ENCODE measurements around the gene MET. TPM values are rescaled to one million over a fixed set of nuclear protein-coding genes. Genes with fewer than 3 reads are reported as not detected.

MET gene
- total RNA-seq, 1 experiment from 2014 or later: 5.0 TPM

GRCh38 chr7:116792813-116793212, 120.8 kb downstream of the MET start:
- Histone ChIP-seq H2AK5ac (ENCODE audit: insufficient read length, low read length) (no peak overlapping the region), H4K8ac (replicated peaks; ENCODE audit: insufficient read length, low read depth, low read length) (no peak overlapping the region), H3K9ac (ENCODE audit: extremely low read depth, insufficient read length, low read length) (no peak overlapping the region), H3K56ac (ENCODE audit: insufficient read length, low read depth, low read length) (no peak overlapping the region), H3K9me3 (ENCODE audit: control insufficient read depth, low read depth, low read length) (no peaks in the 10 kb centered on the region), H3K23ac (ENCODE audit: insufficient read length, low read depth, low read length) (no peak overlapping the region), H3T11ph (ENCODE audit: low read length) (no peak overlapping the region), H3K27ac (ENCODE audit: insufficient read length, low read depth, low read length) (no peak overlapping the region), H3K23me2 (ENCODE audit: insufficient read length, low read depth, low read length, poor library complexity, severe bottlenecking) (no peaks in the 10 kb centered on the region), H4K5ac (ENCODE audit: insufficient read length, low read depth, low read length) (no peak overlapping the region), H4K20me1 (ENCODE audit: control insufficient read depth, insufficient read depth, insufficient read length) (no peaks in the 10 kb centered on the region), H3K4me2 (ENCODE audit: insufficient read depth, insufficient read length, low read length) (no peak overlapping the region), H3K4me1 (ENCODE audit: insufficient read depth, low read length) (no peaks in the 10 kb centered on the region; the same call in 1 of the 2 replicates), H2BK120ac (ENCODE audit: low read depth, low read length, poor library complexity, severe bottlenecking) (no peak overlapping the region), H3K18ac (ENCODE audit: insufficient read length, low read depth, low read length) (no peak overlapping the region), H3K27me3 (ENCODE audit: insufficient read depth, low read length) (no peaks in the 10 kb centered on the region), H3K79me2 (ENCODE audit: insufficient read depth, low read length) (no peaks in the 10 kb centered on the region), H3K79me1 (ENCODE audit: insufficient read depth, low read depth, low read length, poor library complexity, severe bottlenecking) (no peaks in the 10 kb centered on the region), H4K91ac (ENCODE audit: insufficient read length, low read depth, low read length) (no peak overlapping the region), H2AFZ (ENCODE audit: low read length) (no peak overlapping the region), H2BK20ac (ENCODE audit: low read depth, low read length, poor library complexity, severe bottlenecking) (no peak overlapping the region), H3K14ac (ENCODE audit: insufficient read depth, low read length) (no peak overlapping the region), H3K4ac (ENCODE audit: low read depth, low read length) (no peak overlapping the region), H2BK15ac (ENCODE audit: low read depth, low read length) (no peak overlapping the region), H2BK12ac (ENCODE audit: insufficient read length, low read depth, low read length) (no peak overlapping the region), H2BK5ac (ENCODE audit: insufficient read length, low read length) (no peak overlapping the region)
- TF ChIP-seq, protein P1, sequence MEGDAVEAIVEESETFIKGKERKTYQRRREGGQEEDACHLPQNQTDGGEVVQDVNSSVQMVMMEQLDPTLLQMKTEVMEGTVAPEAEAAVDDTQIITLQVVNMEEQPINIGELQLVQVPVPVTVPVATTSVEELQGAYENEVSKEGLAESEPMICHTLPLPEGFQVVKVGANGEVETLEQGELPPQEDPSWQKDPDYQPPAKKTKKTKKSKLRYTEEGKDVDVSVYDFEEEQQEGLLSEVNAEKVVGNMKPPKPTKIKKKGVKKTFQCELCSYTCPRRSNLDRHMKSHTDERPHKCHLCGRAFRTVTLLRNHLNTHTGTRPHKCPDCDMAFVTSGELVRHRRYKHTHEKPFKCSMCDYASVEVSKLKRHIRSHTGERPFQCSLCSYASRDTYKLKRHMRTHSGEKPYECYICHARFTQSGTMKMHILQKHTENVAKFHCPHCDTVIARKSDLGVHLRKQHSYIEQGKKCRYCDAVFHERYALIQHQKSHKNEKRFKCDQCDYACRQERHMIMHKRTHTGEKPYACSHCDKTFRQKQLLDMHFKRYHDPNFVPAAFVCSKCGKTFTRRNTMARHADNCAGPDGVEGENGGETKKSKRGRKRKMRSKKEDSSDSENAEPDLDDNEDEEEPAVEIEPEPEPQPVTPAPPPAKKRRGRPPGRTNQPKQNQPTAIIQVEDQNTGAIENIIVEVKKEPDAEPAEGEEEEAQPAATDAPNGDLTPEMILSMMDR (conservative IDR thresholded peaks at IDR 0.05): no peak
- H3K27ac Mint-ChIP-seq: no peak overlapping the region
- H3K36me3 Mint-ChIP-seq (ENCODE audit: insufficient read depth in 1 of 3, low read depth in 3 of 3): no peaks in the 10 kb centered on the region; a peak in 1 of 7 replicates
- no peak for DNase-seq
- H3K27me3 Mint-ChIP-seq (ENCODE audit: low read depth): no peaks in the 10 kb centered on the region
- no peak overlapping the region for H3K4me3 Mint-ChIP-seq
- WGBS (ENCODE audit: extremely low coverage, insufficient read length, low lambda C conversion rate): no CpG with 5 or more reads among the region's 4 CpGs
- H3K9me3 Mint-ChIP-seq: no peaks in the 10 kb centered on the region
- H3K4me1 Mint-ChIP-seq: peaks cover 7 to 13% of the 10 kb centered on the region in 2 experiments

Data from H9 (cell line).